ENCODE measurements around the gene KRT17. TPM values are rescaled to one million over a fixed set of nuclear protein-coding genes. Genes with fewer than 3 reads are reported as not detected.
"Not testable (repeated sequence)": the region's sequence is repeated elsewhere in the genome, so short reads cannot be mapped to it uniquely, and the experiment has no call there.

KRT17 gene
- total RNA-seq, 2 donors from 2014 or later: not detected

- no peak for ATAC-seq
- Mint-ChIP-seq H3K36me3 (ENCODE audit: low read depth) (no peaks in the 10 kb centered on the region), H3K4me1 (no peaks in the 10 kb centered on the region), H3K27ac (no peak overlapping the region), H3K27me3 (peaks cover 8% of the 10 kb centered on the region), H3K4me3 (no peak overlapping the region)
- H3K9me3 ChIP-seq (ENCODE audit: control insufficient read depth, low read length, poor library complexity, severe bottlenecking): no peaks in the 10 kb centered on the region
- DNase-seq: no peak
These were observed 10.3 kb upstream of the KRT17 start for GRCh38 chr17:41634639-41635038.

GRCh38 chr17:41633556-41634199 is 9.3 kb upstream of the KRT17 start:
- no peak overlapping the region for H3K27ac Mint-ChIP-seq
- no peak overlapping the region for H3K4me3 Mint-ChIP-seq
- DNase-seq: no peak
- H3K9me3 ChIP-seq (ENCODE audit: control insufficient read depth, low read length, poor library complexity, severe bottlenecking): no peaks in the 10 kb centered on the region
- ATAC-seq: no peak
- peaks cover 8% of the 10 kb centered on the region for H3K27me3 Mint-ChIP-seq
- no peaks in the 10 kb centered on the region for H3K36me3 Mint-ChIP-seq (ENCODE audit: low read depth)
- no peaks in the 10 kb centered on the region for H3K4me1 Mint-ChIP-seq

- peaks cover 12% of the 10 kb centered on the region for H3K27me3 Mint-ChIP-seq
- no peaks in the 10 kb centered on the region for H3K9me3 ChIP-seq (ENCODE audit: control insufficient read depth, low read length, poor library complexity, severe bottlenecking)
- ATAC-seq (no peak), DNase-seq (no peak)
- no peaks in the 10 kb centered on the region for H3K36me3 Mint-ChIP-seq (ENCODE audit: low read depth)
- no peaks in the 10 kb centered on the region for H3K4me1 Mint-ChIP-seq
- H3K4me3 Mint-ChIP-seq: no peak overlapping the region
- no peak overlapping the region for H3K27ac Mint-ChIP-seq
These were observed 8.2 kb upstream of the KRT17 start for GRCh38 chr17:41632482-41633105.

GRCh38 chr17:41631898-41632285 is 7.5 kb upstream of the KRT17 start:
- no peaks in the 10 kb centered on the region for H3K9me3 ChIP-seq (ENCODE audit: control insufficient read depth, low read length, poor library complexity, severe bottlenecking)
- Mint-ChIP-seq H3K36me3 (ENCODE audit: low read depth) (no peaks in the 10 kb centered on the region), H3K4me3 (no peak overlapping the region), H3K27me3 (peaks cover 17% of the 10 kb centered on the region), H3K4me1 (no peaks in the 10 kb centered on the region), H3K27ac (no peak overlapping the region)
- no peak for ATAC-seq
- DNase-seq: no peak

GRCh38 chr17:41631025-41631897 is 6.9 kb upstream of the KRT17 start:
- Mint-ChIP-seq H3K27ac (no peak overlapping the region), H3K4me1 (no peaks in the 10 kb centered on the region), H3K4me3 (no peak overlapping the region), H3K27me3 (peaks cover 17% of the 10 kb centered on the region), H3K36me3 (ENCODE audit: low read depth) (no peaks in the 10 kb centered on the region)
- DNase-seq: no peak
- H3K9me3 ChIP-seq (ENCODE audit: control insufficient read depth, low read length, poor library complexity, severe bottlenecking): no peaks in the 10 kb centered on the region
- ATAC-seq: no peak

- H3K36me3 Mint-ChIP-seq (ENCODE audit: low read depth): peaks cover 3% of the 10 kb centered on the region
- H3K9me3 ChIP-seq (ENCODE audit: control insufficient read depth, low read length, poor library complexity, severe bottlenecking): no peaks in the 10 kb centered on the region
- no peak overlapping the region for H3K4me3 Mint-ChIP-seq
- ATAC-seq: no peak
- no peak overlapping the region for H3K27ac Mint-ChIP-seq
- H3K4me1 Mint-ChIP-seq: peaks cover 4% of the 10 kb centered on the region
- no peak for DNase-seq
- H3K27me3 Mint-ChIP-seq: peaks cover 15% of the 10 kb centered on the region
These were observed 5.7 kb upstream of the KRT17 start for GRCh38 chr17:41629826-41630670.

GRCh38 chr17:41629316-41629715 is 4.9 kb upstream of the KRT17 start:
- H3K4me1 Mint-ChIP-seq: peaks cover 4% of the 10 kb centered on the region
- ATAC-seq (no peak), DNase-seq (no peak)
- no peak overlapping the region for H3K4me3 Mint-ChIP-seq
- H3K36me3 Mint-ChIP-seq (ENCODE audit: low read depth): peaks cover 3% of the 10 kb centered on the region
- no peak overlapping the region for H3K27ac Mint-ChIP-seq
- peaks cover 20% of the 10 kb centered on the region for H3K27me3 Mint-ChIP-seq
- H3K9me3 ChIP-seq (ENCODE audit: control insufficient read depth, low read length, poor library complexity, severe bottlenecking): no peaks in the 10 kb centered on the region

GRCh38 chr17:41628621-41629255 is 4.4 kb upstream of the KRT17 start:
- DNase-seq: peak in 1 of 3 donors; percentile 5
- H3K27me3 Mint-ChIP-seq: peaks cover 22% of the 10 kb centered on the region
- ATAC-seq; H3K9me3 ChIP-seq (ENCODE audit: control insufficient read depth, low read length, poor library complexity, severe bottlenecking); H3K4me1 Mint-ChIP-seq; H3K27ac Mint-ChIP-seq; H3K4me3 Mint-ChIP-seq; H3K36me3 Mint-ChIP-seq (ENCODE audit: low read depth): not testable (repeated sequence)

GRCh38 chr17:41628073-41628370 is 3.6 kb upstream of the KRT17 start:
- not testable (repeated sequence) for H3K4me3 Mint-ChIP-seq; ATAC-seq; DNase-seq; H3K4me1 Mint-ChIP-seq; H3K9me3 ChIP-seq (ENCODE audit: control insufficient read depth, low read length, poor library complexity, severe bottlenecking); H3K27ac Mint-ChIP-seq; H3K36me3 Mint-ChIP-seq (ENCODE audit: low read depth)
- H3K27me3 Mint-ChIP-seq: peaks cover 24% of the 10 kb centered on the region

GRCh38 chr17:41627316-41628072 is 3.1 kb upstream of the KRT17 start:
- DNase-seq: peak in 1 of 3 donors; percentile 3
- Mint-ChIP-seq H3K36me3 (ENCODE audit: low read depth) (peaks cover 3% of the 10 kb centered on the region), H3K4me3 (no peak overlapping the region), H3K27ac (no peak overlapping the region), H3K4me1 (peaks cover 4% of the 10 kb centered on the region), H3K27me3 (peaks cover 29% of the 10 kb centered on the region)
- no peaks in the 10 kb centered on the region for H3K9me3 ChIP-seq (ENCODE audit: control insufficient read depth, low read length, poor library complexity, severe bottlenecking)
- ATAC-seq: no peak

- ATAC-seq; H3K36me3 Mint-ChIP-seq (ENCODE audit: low read depth); H3K4me1 Mint-ChIP-seq; H3K9me3 ChIP-seq (ENCODE audit: control insufficient read depth, low read length, poor library complexity, severe bottlenecking); H3K4me3 Mint-ChIP-seq; H3K27ac Mint-ChIP-seq: not testable (repeated sequence)
- peak in 1 of 3 donors; percentile 7 for DNase-seq
- H3K27me3 Mint-ChIP-seq: peaks cover 35% of the 10 kb centered on the region
These were observed 2.5 kb upstream of the KRT17 start for GRCh38 chr17:41626914-41627295.

Measured in T-helper 17 cell (primary cell).